GM12878 (cell line): ENCODE measurements around the gene IL18RAP. TPM values are rescaled to one million over a fixed set of nuclear protein-coding genes. Genes with fewer than 3 reads are reported as not detected.

ENCODE experiments used
- BCL3 ChIP-seq: IDR thresholded peaks from 2 replicates; pipeline ENCODE4 v1.6.1; 2011; ENCODE audit warnings: borderline replicate concordance, low read depth, mild to moderate bottlenecking, moderate library complexity, low read length; ENCODE audit not compliant: insufficient read depth, poor library complexity, severe bottlenecking
- CREM ChIP-seq: IDR thresholded peaks from 2 replicates; pipeline ENCODE4 v1.6.1; 2014; ENCODE audit warnings: antibody characterized with exemption, low read depth
- NBN ChIP-seq: fragments of 450-650 bp; IDR thresholded peaks from 2 replicates; pipeline ENCODE4 v1.6.1; 2016
- NFYA ChIP-seq: IDR thresholded peaks from 2 replicates; pipeline ENCODE4 v1.6.1; 2011; ENCODE audit warnings: low read depth, mild to moderate bottlenecking, low read length, improper control_type of control experiment, borderline replicate concordance
- NR2C2 ChIP-seq: IDR thresholded peaks from 2 replicates; pipeline ENCODE4 v1.6.1; 2011; ENCODE audit warnings: borderline replicate concordance, low read depth; ENCODE audit not compliant: control insufficient read depth, insufficient read length
- PML ChIP-seq: IDR thresholded peaks from 2 replicates; pipeline ENCODE4 v1.6.1; 2012; ENCODE audit warnings: low read length, inconsistent platforms
- RAD21 ChIP-seq: IDR thresholded peaks from 2 replicates; pipeline ENCODE4 v1.6.1; 2011; ENCODE audit warnings: mild to moderate bottlenecking, low read depth, low read length, moderate library complexity; ENCODE audit not compliant: insufficient read depth
- SIX5 ChIP-seq: IDR thresholded peaks from 2 replicates; pipeline ENCODE4 v1.6.1; 2011; ENCODE audit warnings: mild to moderate bottlenecking, low read depth, low read length, moderate library complexity; ENCODE audit not compliant: severe bottlenecking
- SMARCA5 ChIP-seq: fragments of 450-650 bp; IDR thresholded peaks from 2 replicates; pipeline ENCODE4 v1.6.1; 2017; ENCODE audit warnings: mild to moderate bottlenecking
- SP1 ChIP-seq: IDR thresholded peaks from one replicate; pipeline ENCODE4 v1.6.1; 2011; ENCODE audit warnings: low read depth, low read length
- SUPT20H ChIP-seq: IDR thresholded peaks from 2 replicates; pipeline ENCODE4 v1.6.1; 2011; ENCODE audit warnings: low read depth, mild to moderate bottlenecking, low read length, moderate library complexity, borderline replicate concordance; ENCODE audit not compliant: control insufficient read depth
- TAF1 ChIP-seq: IDR thresholded peaks from 2 replicates; pipeline ENCODE4 v1.6.1; 2011; ENCODE audit warnings: mild to moderate bottlenecking, low read depth, low read length, borderline replicate concordance
- TCF12 ChIP-seq: IDR thresholded peaks from 2 replicates; pipeline ENCODE4 v1.6.1; 2011; ENCODE audit warnings: low read depth, mild to moderate bottlenecking, low read length
- polyA plus RNA-seq, 11 experiments: library from polyadenylated mRNA; depleted of rRNA in 4 of 11; unstranded in 6 of 11; stranded (reverse) in 5 of 11; fragments of >200 nt; fragmentation: Nextera tagmentation in 4 of 11; fragmentation: Illumina TruSeq in 1 of 11; extraction: Ambion mirVana in 4 of 11; extraction: Trizol in 1 of 11; gene quantifications; 1 replicate in 1 of 11; 2 replicates in 10 of 11; pipeline versions ENCODE4 v1.2.1 to v1.2.3, GENCODE V29; 2011 to 2016; ENCODE audit warnings: inconsistent platforms in 2 of 11, missing spikeins in 2 of 11, low read depth in 1 of 11
- total RNA-seq, 4 experiments: library from RNA; depleted of rRNA in 3 of 4; stranded (reverse); fragments of >200 nt in 3 of 4; fragmentation: Illumina TruSeq in 1 of 4; extraction: Trizol in 1 of 4; gene quantifications; 2 replicates each; pipeline versions ENCODE4 v1.2.1 to v1.2.3, GENCODE V29; 2013 to 2021

The IL18RAP gene
- total and polyA plus RNA-seq, 10 of the 15 experiments (the other 5 are each of a cell fraction or from before 2014, with no cell fraction given), result 0.37 to 1.6 (median 0.75) TPM; not detected in 1

- TF ChIP-seq TAF1 (no peak), SMARCA5 (no peak; the same call in 1 of the 2 replicates), NBN (no peak), BCL3 (no peak), RAD21 (peak; percentile 96), SIX5 (no peak), CREM (no peak), SUPT20H (no peak), PML (no peak), NFYA (no peak), SP1 (no peak), TCF12 (no peak), NR2C2 (no peak)
These were observed 20.2 kb downstream of the IL18RAP start (continued) for GRCh38 chr2:102442967-102443828.
